ENCODE measurements around the gene ZSCAN32. TPM values are rescaled to one million over a fixed set of nuclear protein-coding genes. Genes with fewer than 3 reads are reported as not detected.

Gene ZSCAN32
- total and polyA plus RNA-seq, 5 donors, result 5.1 to 9.0 (median 6.2) TPM

GRCh38 chr16:3401719-3402397 is 1.1 kb upstream of the ZSCAN32 start:
- Histone ChIP-seq H3K9me3 (ENCODE audit: control insufficient read depth, low read length) (peaks cover 12% of the 10 kb centered on the region), H3K4me3 (ENCODE audit: low read length) (peak overlapping the region; percentile 89), H3K27me3 (ENCODE audit: control insufficient read depth, insufficient read depth) (no peaks in the 10 kb centered on the region), H3K4me1 (ENCODE audit: control insufficient read depth, insufficient read depth, low read length) (peaks cover 7% of the 10 kb centered on the region), H3K27ac (ENCODE audit: low read length) (peak overlapping the region; percentile 92)
- intact Hi-C loops (cut with DNase I), result loop anchor here in 3 of 4 donors (5.0 to 10.0 kb wide), 4 partner anchors 53 to 97 kb away; partner anchors contain the start of genes C16orf90 (in 1 of the 3), TIGD7 (in 1 of the 3) and ZNF75A (in 1 of the 3)
- no peak for DNase-seq
- ATAC-seq, result no peak
- WGBS, result 29% methylated on average over 17 of the region's 17 CpGs

- no peaks in the 10 kb centered on the region for H3K27me3 ChIP-seq (ENCODE audit: control insufficient read depth, insufficient read depth)
- H3K27ac ChIP-seq (ENCODE audit: low read length), result peak overlapping the region; percentile 61
- H3K9me3 ChIP-seq (ENCODE audit: control insufficient read depth, low read length), result peaks cover 10% of the 10 kb centered on the region
- ATAC-seq (no peak), DNase-seq (no peak)
- intact Hi-C loops (cut with DNase I), result loop anchor here in 3 of 4 donors (5.0 to 10.0 kb wide), 4 partner anchors 54 to 96 kb away; partner anchors contain the start of genes C16orf90 (in 1 of the 3), TIGD7 (in 1 of the 3) and ZNF75A (in 1 of the 3)
- peak overlapping the region; percentile 97 for H3K4me3 ChIP-seq (ENCODE audit: low read length)
- H3K4me1 ChIP-seq (ENCODE audit: control insufficient read depth, insufficient read depth, low read length), result peaks cover 7% of the 10 kb centered on the region
- under 1% methylated on average over 18 of the region's 18 CpGs for WGBS
Observed at GRCh38 chr16:3400446-3400778, 392 bp downstream of the ZSCAN32 start.

GRCh38 chr16:3389663-3390338 is 11.0 kb downstream of the ZSCAN32 start:
- Histone ChIP-seq H3K27ac (ENCODE audit: low read length) (no peak overlapping the region), H3K4me3 (ENCODE audit: low read length) (no peak overlapping the region), H3K4me1 (ENCODE audit: control insufficient read depth, insufficient read depth, low read length) (no peaks in the 10 kb centered on the region), H3K9me3 (ENCODE audit: control insufficient read depth, low read length) (peaks cover 25% of the 10 kb centered on the region), H3K27me3 (ENCODE audit: control insufficient read depth, insufficient read depth) (no peaks in the 10 kb centered on the region)
- ATAC-seq (no peak), DNase-seq (no peak)
- 96% methylated on average over 9 of the region's 9 CpGs for WGBS
- intact Hi-C loops (cut with DNase I), result no loop called here

GRCh38 chr16:3388325-3388724 is 12.5 kb downstream of the ZSCAN32 start:
- no peak overlapping the region for H3K27ac ChIP-seq (ENCODE audit: low read length)
- no peak for DNase-seq
- intact Hi-C loops (cut with DNase I), result no loop called here
- peaks cover 34% of the 10 kb centered on the region for H3K9me3 ChIP-seq (ENCODE audit: control insufficient read depth, low read length)
- 92% methylated on average over 6 of the region's 6 CpGs for WGBS
- H3K4me1 ChIP-seq (ENCODE audit: control insufficient read depth, insufficient read depth, low read length), result no peaks in the 10 kb centered on the region
- no peaks in the 10 kb centered on the region for H3K27me3 ChIP-seq (ENCODE audit: control insufficient read depth, insufficient read depth)
- no peak for ATAC-seq
- H3K4me3 ChIP-seq (ENCODE audit: low read length), result no peak overlapping the region

GRCh38 chr16:3383045-3383448 is 17.8 kb downstream of the ZSCAN32 start:
- WGBS, result 98% methylated on average over 10 of the region's 10 CpGs
- DNase-seq, result no peak
- H3K4me3 ChIP-seq (ENCODE audit: low read length), result no peak overlapping the region
- intact Hi-C loops (cut with DNase I), result no loop called here
- no peak overlapping the region for H3K27ac ChIP-seq (ENCODE audit: low read length)
- no peaks in the 10 kb centered on the region for H3K4me1 ChIP-seq (ENCODE audit: control insufficient read depth, insufficient read depth, low read length)
- peaks cover 45% of the 10 kb centered on the region for H3K9me3 ChIP-seq (ENCODE audit: control insufficient read depth, low read length)
- ATAC-seq, result no peak
- no peaks in the 10 kb centered on the region for H3K27me3 ChIP-seq (ENCODE audit: control insufficient read depth, insufficient read depth)

GRCh38 chr16:3377917-3378316 is 22.9 kb downstream of the ZSCAN32 start:
- Histone ChIP-seq H3K27ac (ENCODE audit: low read length) (no peak overlapping the region), H3K4me1 (ENCODE audit: control insufficient read depth, insufficient read depth, low read length) (no peaks in the 10 kb centered on the region), H3K27me3 (ENCODE audit: control insufficient read depth, insufficient read depth) (no peaks in the 10 kb centered on the region), H3K4me3 (ENCODE audit: low read length) (no peak overlapping the region), H3K9me3 (ENCODE audit: control insufficient read depth, low read length) (peaks cover 22% of the 10 kb centered on the region)
- no peak for DNase-seq
- intact Hi-C loops (cut with DNase I), result loop anchor here in 1 of 4 donors (5.0 kb wide), 1 partner anchor 34 kb away; no protein-coding TSS in a partner anchor
- no peak for ATAC-seq

GRCh38 chr16:3375680-3376079 is 25.1 kb downstream of the ZSCAN32 start:
- intact Hi-C loops (cut with DNase I), result loop anchor here in 1 of 4 donors (5.0 kb wide), 1 partner anchor 37 kb away; no protein-coding TSS in a partner anchor
- WGBS, result 96% methylated on average over 5 of the region's 5 CpGs
- H3K27ac ChIP-seq (ENCODE audit: low read length), result no peak overlapping the region
- DNase-seq (no peak), ATAC-seq (no peak)
- H3K27me3 ChIP-seq (ENCODE audit: control insufficient read depth, insufficient read depth), result no peaks in the 10 kb centered on the region
- H3K4me3 ChIP-seq (ENCODE audit: low read length), result no peak overlapping the region
- H3K9me3 ChIP-seq (ENCODE audit: control insufficient read depth, low read length), result peaks cover 8% of the 10 kb centered on the region
- H3K4me1 ChIP-seq (ENCODE audit: control insufficient read depth, insufficient read depth, low read length), result no peaks in the 10 kb centered on the region

- Histone ChIP-seq H3K27me3 (ENCODE audit: control insufficient read depth, insufficient read depth) (no peaks in the 10 kb centered on the region), H3K27ac (ENCODE audit: low read length) (no peak overlapping the region), H3K4me1 (ENCODE audit: control insufficient read depth, insufficient read depth, low read length) (peaks cover 1% of the 10 kb centered on the region), H3K9me3 (ENCODE audit: control insufficient read depth, low read length) (no peaks in the 10 kb centered on the region), H3K4me3 (ENCODE audit: low read length) (no peak overlapping the region)
- WGBS, result 92% methylated on average over 11 of the region's 11 CpGs
- intact Hi-C loops (cut with DNase I), result no loop called here
- DNase-seq, result no peak
- ATAC-seq, result no peak
Observed at GRCh38 chr16:3369073-3369472, 31.7 kb downstream of the ZSCAN32 start.

DNA sequence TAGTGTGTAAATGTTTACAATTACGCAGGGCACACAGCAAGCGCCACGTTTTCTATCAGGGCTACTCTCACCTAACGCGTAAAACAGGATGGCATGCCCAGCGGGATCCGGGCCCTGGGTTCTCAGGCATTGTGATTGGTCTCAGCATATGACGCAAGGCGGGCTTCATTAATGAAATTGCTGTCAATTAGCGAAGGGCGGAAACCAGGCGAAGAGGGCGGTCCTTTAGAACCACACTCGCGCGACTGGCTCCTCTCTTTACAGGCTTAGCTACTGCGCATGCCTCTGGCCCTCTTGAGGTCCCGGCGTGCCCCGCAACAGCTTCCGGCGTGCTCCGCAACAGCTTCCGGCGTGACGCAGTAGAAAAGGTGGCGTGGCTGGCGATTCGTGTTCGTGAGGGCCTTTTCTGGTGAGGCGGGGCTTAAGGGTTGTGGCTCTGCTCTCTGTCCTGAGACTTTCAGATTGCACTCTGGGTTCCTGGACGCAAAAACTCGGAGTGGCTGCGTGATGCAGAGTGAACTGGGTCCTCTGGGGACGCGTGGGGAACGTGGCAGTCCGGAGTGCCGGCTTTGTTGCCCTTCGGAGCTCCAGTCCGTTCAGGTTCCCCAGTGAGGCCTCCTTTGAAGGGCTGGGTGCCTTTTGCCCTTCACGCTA is 35.9 kb downstream of the ZSCAN32 start:
- intact Hi-C loops (cut with DNase I), result no loop called here
- ATAC-seq, result peak; percentile 98 to 99

DNA sequence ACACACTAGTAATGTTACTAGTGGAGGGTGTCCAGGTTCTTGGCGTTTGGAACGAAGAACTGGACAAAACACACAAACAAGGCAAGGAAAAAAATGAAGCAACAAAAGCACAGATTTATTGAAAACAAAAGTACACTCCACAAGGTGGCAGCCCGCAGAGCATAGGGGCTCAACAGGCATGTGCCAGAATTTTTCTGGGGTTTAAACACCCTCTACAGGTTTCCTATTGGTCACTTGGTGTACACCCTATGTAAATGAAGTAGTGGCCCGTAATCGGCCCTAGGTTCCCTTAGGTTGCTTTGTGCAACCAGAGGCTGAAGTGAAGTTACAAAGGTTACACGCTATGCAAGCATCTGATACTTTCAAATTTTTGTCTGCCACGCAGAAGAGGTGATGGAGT is 37.0 kb downstream of the ZSCAN32 start:
- Histone ChIP-seq H3K27ac (ENCODE audit: low read length) (no peak overlapping the region), H3K4me1 (ENCODE audit: control insufficient read depth, insufficient read depth, low read length) (peaks cover 1% of the 10 kb centered on the region), H3K27me3 (ENCODE audit: control insufficient read depth, insufficient read depth) (no peaks in the 10 kb centered on the region), H3K4me3 (ENCODE audit: low read length) (no peak overlapping the region), H3K9me3 (ENCODE audit: control insufficient read depth, low read length) (no peaks in the 10 kb centered on the region)
- DNase-seq (no peak), ATAC-seq (no peak)
- intact Hi-C loops (cut with DNase I), result no loop called here
- 92% methylated on average over 7 of the region's 7 CpGs for WGBS

More for the DNA sequence above, 35.9 kb downstream of the ZSCAN32 start:
- no peaks in the 10 kb centered on the region for H3K27me3 ChIP-seq (ENCODE audit: control insufficient read depth, insufficient read depth)
- H3K4me3 ChIP-seq (ENCODE audit: low read length), result peak overlapping the region; percentile 73
- no peaks in the 10 kb centered on the region for H3K9me3 ChIP-seq (ENCODE audit: control insufficient read depth, low read length)
- peaks cover 1% of the 10 kb centered on the region for H3K4me1 ChIP-seq (ENCODE audit: control insufficient read depth, insufficient read depth, low read length)
- peak overlapping the region; percentile 89 for H3K27ac ChIP-seq (ENCODE audit: low read length)
- 11% methylated on average over 42 of the region's 42 CpGs for WGBS
- peak; percentile 93 to 95 (median 93) for DNase-seq

DNA sequence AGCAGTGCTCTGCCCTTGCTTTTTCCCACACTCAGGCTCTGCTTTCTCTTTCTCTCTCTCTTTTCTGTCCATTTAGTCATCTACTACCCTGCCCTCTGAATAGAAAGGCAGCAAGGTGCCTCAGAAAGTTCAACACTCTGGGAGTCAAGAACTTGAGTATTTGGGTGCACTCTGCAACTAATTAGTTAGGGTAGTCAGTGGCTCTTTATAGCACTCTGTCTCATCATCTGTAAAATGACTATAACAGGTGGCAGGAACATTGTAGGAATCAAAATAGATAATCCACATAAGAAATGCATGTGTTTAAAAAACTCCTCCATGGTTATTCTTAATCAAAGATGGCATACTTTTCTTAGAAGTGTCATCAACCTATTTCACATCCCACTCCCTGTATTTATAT is 37.9 kb downstream of the ZSCAN32 start:
- no peak for ATAC-seq
- H3K4me3 ChIP-seq (ENCODE audit: low read length), result no peak overlapping the region
- DNase-seq, result no peak
- no peak overlapping the region for H3K27ac ChIP-seq (ENCODE audit: low read length)
- no peaks in the 10 kb centered on the region for H3K9me3 ChIP-seq (ENCODE audit: control insufficient read depth, low read length)
- H3K27me3 ChIP-seq (ENCODE audit: control insufficient read depth, insufficient read depth), result no peaks in the 10 kb centered on the region
- peaks cover 1% of the 10 kb centered on the region for H3K4me1 ChIP-seq (ENCODE audit: control insufficient read depth, insufficient read depth, low read length)
- intact Hi-C loops (cut with DNase I), result no loop called here

Data from right cardiac atrium (tissue), 5 donors.